K562 (cell line): ENCODE data around the gene ATG7. TPM values are rescaled to one million over a fixed set of nuclear protein-coding genes. Genes with fewer than 3 reads are reported as not detected.
A peak's percentile ranks its signal among the peaks of the same experiment; 100 is the strongest.

Experiments used
- ARID1B ChIP-seq: fragments of 450-650 bp; IDR thresholded peaks from 2 replicates; pipeline ENCODE4 v1.6.1; 2016; ENCODE audit warnings: antibody characterized with exemption, mild to moderate bottlenecking, inconsistent platforms
- CBFA2T2 ChIP-seq: fragments of 450-650 bp; conservative IDR thresholded peaks from 2 replicates; pipeline ENCODE4 v1.6.1; 2017; ENCODE audit warnings: mild to moderate bottlenecking
- CCAR2 ChIP-seq: fragments of 200-400 bp; formaldehyde crosslinking; IDR thresholded peaks from 2 replicates; pipeline ENCODE4 v1.6.1; 2017; ENCODE audit warnings: mild to moderate bottlenecking, low read depth, low read length
- FOXK2 ChIP-seq, 2 experiments: fragments of 450-650 bp; IDR thresholded peaks in 1 of 2; conservative IDR thresholded peaks in 1 of 2; 2 replicates each; pipeline ENCODE4 v1.6.1; 2016; ENCODE audit warnings: low read depth in 2 of 2, mild to moderate bottlenecking in 1 of 2
- GABPA ChIP-seq: fragments of 200-800 bp; sonication (Bioruptor generic); conservative IDR thresholded peaks from 2 replicates; pipeline ENCODE4 v1.6.1; 2016; ENCODE audit warnings: low read depth, missing genetic modification characterization, missing compliant biosample characterization
- HINFP ChIP-seq: fragments of 450-650 bp; conservative IDR thresholded peaks from 2 replicates; pipeline ENCODE4 v1.6.1; 2016; ENCODE audit warnings: missing genetic modification characterization, low read depth, mild to moderate bottlenecking, control low read depth, missing compliant biosample characterization
- HMBOX1 ChIP-seq: sonication (generic); IDR thresholded peaks from 2 replicates; pipeline ENCODE4 v1.6.1; 2016
- MCM3 ChIP-seq: fragments of 450-650 bp; IDR thresholded peaks from 2 replicates; pipeline ENCODE4 v1.6.1; 2016
- MTA2 ChIP-seq: fragments of 450-650 bp; IDR thresholded peaks from 2 replicates; pipeline ENCODE4 v1.6.1; 2016; ENCODE audit warnings: low read depth
- MYC ChIP-seq, 2 experiments: fragments of 250-450 bp in 1 of 2; sonication (Bioruptor Pico) in 1 of 2; IDR thresholded peaks; 2 replicates each; pipeline versions ENCODE4 v1.5.1 to v1.6.1; 2012 to 2021; ENCODE audit warnings: low read depth in 2 of 2, borderline replicate concordance in 1 of 2, improper control_type of control experiment in 1 of 2, low read length in 1 of 2, mild to moderate bottlenecking in 1 of 2, moderate library complexity in 1 of 2
- MYNN ChIP-seq, 2 experiments: sonication (generic); formaldehyde crosslinking in 1 of 2; IDR thresholded peaks; 2 replicates each; pipeline versions ENCODE4 v1.5.0 to v1.6.1; 2016 to 2020; ENCODE audit warnings: antibody characterized with exemption in 1 of 2, missing genetic modification reagents in 1 of 2
- NCOR1 ChIP-seq: fragments of 450-650 bp; IDR thresholded peaks from 2 replicates; pipeline ENCODE4 v1.6.1; 2016; ENCODE audit warnings: mild to moderate bottlenecking, moderate library complexity
- POLR3G ChIP-seq: IDR thresholded peaks from 2 replicates; pipeline ENCODE4 v1.6.1; 2011; ENCODE audit not compliant: insufficient read length, insufficient replicate concordance; ENCODE audit errors: extremely low read depth
- RB1 ChIP-seq: fragments of 450-650 bp; IDR thresholded peaks from 2 replicates; pipeline ENCODE4 v1.6.1; 2017; ENCODE audit warnings: low read depth, mild to moderate bottlenecking
- RHOXF2B ChIP-seq: fragments of 250-450 bp; sonication (Bioruptor Pico); conservative IDR thresholded peaks from 2 replicates; pipeline ENCODE4 v1.5.1; 2021
- SMAD3 ChIP-seq: fragments of 450-650 bp; formaldehyde crosslinking; conservative IDR thresholded peaks from 2 replicates; pipeline ENCODE4 v1.4.0; 2020; ENCODE audit warnings: mild to moderate bottlenecking
- TAL1 ChIP-seq: fragments of 450-650 bp; IDR thresholded peaks from 2 replicates; pipeline ENCODE4 v1.6.1; 2016; ENCODE audit warnings: mild to moderate bottlenecking
- TFE3 ChIP-seq: fragments of 450-650 bp; formaldehyde crosslinking; IDR thresholded peaks from 2 replicates; pipeline ENCODE4 v1.4.0; 2020; ENCODE audit warnings: mild to moderate bottlenecking, mixed read lengths
- TSC22D4 ChIP-seq: fragments of 450-650 bp; IDR thresholded peaks from 2 replicates; pipeline ENCODE4 v1.6.1; 2016; ENCODE audit warnings: missing genetic modification characterization, missing biosample characterization, control low read depth
- ZHX1 ChIP-seq: fragments of 150-350 bp; conservative IDR thresholded peaks from 2 replicates; pipeline ENCODE4 v1.6.1; 2014; ENCODE audit warnings: low read length
- ZNF696 ChIP-seq: fragments of 250-450 bp; sonication (Bioruptor Pico); conservative IDR thresholded peaks from 2 replicates; pipeline ENCODE4 v1.4.0; 2020; ENCODE audit warnings: mild to moderate bottlenecking, moderate library complexity
- ZNF780A ChIP-seq: fragments of 250-450 bp; sonication (Bioruptor Pico); IDR thresholded peaks from 2 replicates; pipeline ENCODE4 v1.5.0; 2021; ENCODE audit warnings: mild to moderate bottlenecking
- polyA plus RNA-seq, 8 experiments: library from polyadenylated mRNA; depleted of rRNA in 4 of 8; stranded (reverse) in 5 of 8; unstranded in 3 of 8; fragments of >200 nt; fragmentation: Nextera tagmentation in 2 of 8; fragmentation: Illumina TruSeq in 1 of 8; extraction: Ambion mirVana in 2 of 8; extraction: Trizol in 1 of 8; gene quantifications; 2 replicates each; pipeline versions ENCODE4 v1.2.1 to v1.2.3, GENCODE V29; 2011 to 2014; ENCODE audit warnings: inconsistent platforms in 1 of 8, missing spikeins in 1 of 8
- total RNA-seq, 7 experiments: library from RNA; depleted of rRNA in 6 of 7; stranded (reverse); fragments of >200 nt in 6 of 7; fragmentation: Illumina TruSeq in 2 of 7; extraction: Trizol in 2 of 7; gene quantifications; 2 replicates each; pipeline versions ENCODE4 v1.2.1 to v1.2.3, GENCODE V29; 2011 to 2021; ENCODE audit warnings: low replicate concordance in 1 of 7

The ATG7 gene
- total and polyA plus RNA-seq, 9 of the 15 experiments (the other 6 are each of a cell fraction or from before 2014, with no cell fraction given), result 18.3 to 45.3 (median 33.6) TPM

- TF ChIP-seq TFE3, result peak; percentile 57
- no peak for TF ChIP-seq MYNN (IDR thresholded peaks at IDR 0.05)
- no peak for TF ChIP-seq MYNN (CRISPR knock-in tag; IDR thresholded peaks at IDR 0.05)
- TF ChIP-seq MCM3, result no peak
- no peak for TF ChIP-seq HINFP (tag)
- no peak for TF ChIP-seq RB1
- TF ChIP-seq TSC22D4 (tag), result no peak
- TF ChIP-seq NCOR1, result peak; percentile 22; the same call in 1 of the 2 replicates
- TF ChIP-seq CBFA2T2, result peak; percentile 24; the same call in 1 of the 2 replicates
- no peak for TF ChIP-seq MYC (IDR thresholded peaks at IDR 0.05; ENCODE audit: low read depth, low read length)
- no peak for TF ChIP-seq MYC (CRISPR knock-in tag; IDR thresholded peaks at IDR 0.05; ENCODE audit: borderline replicate concordance, low read depth)
- no peak for TF ChIP-seq FOXK2 (conservative IDR thresholded peaks at IDR 0.05 in 1 of 2, IDR thresholded peaks at IDR 0.05 in 1 of 2; ENCODE audit: low read depth in 2 of 2)
- TF ChIP-seq ARID1B, result peak; percentile 61
- no peak for TF ChIP-seq SMAD3 (CRISPR knock-in tag)
- no peak for TF ChIP-seq POLR3G
- TF ChIP-seq CCAR2, result no peak
- TF ChIP-seq MTA2, result peak; percentile 47; the same call in 1 of the 2 replicates
- TF ChIP-seq HMBOX1, result no peak
- TF ChIP-seq GABPA (tag), result 0 out of 2 replicates have a peak, but pooled peaks have one; percentile 27
- TF ChIP-seq ZHX1, result no peak
- no peak for TF ChIP-seq RHOXF2B (CRISPR knock-in tag)
- peak; percentile 27; the same call in 1 of the 2 replicates for TF ChIP-seq TAL1
- TF ChIP-seq ZNF696 (CRISPR knock-in tag), result no peak
- TF ChIP-seq ZNF780A, result no peak
Measured at GRCh38 chr3:11250902-11251806, 21.0 kb upstream of the ATG7 start (continued).
